NCI-H2107 treated with DMSO at 0.1 percent for 48 hours (cell line): ENCODE measurements around the gene TSKS.

ENCODE experiments used
- DNase-seq: peaks from one replicate; lab custom pipeline; 2025; ENCODE audit not compliant: unreplicated experiment; lab: John Stamatoyannopoulos, UW

TSKS gene

GRCh38 chr19:49763230-49763629, at the start of gene TSKS:
Gene TSKS (minus strand): TSS chr19:49763306. CDS start chr19:49763247, 59 bp downstream.
- DNase-seq, result no peak

DNA sequence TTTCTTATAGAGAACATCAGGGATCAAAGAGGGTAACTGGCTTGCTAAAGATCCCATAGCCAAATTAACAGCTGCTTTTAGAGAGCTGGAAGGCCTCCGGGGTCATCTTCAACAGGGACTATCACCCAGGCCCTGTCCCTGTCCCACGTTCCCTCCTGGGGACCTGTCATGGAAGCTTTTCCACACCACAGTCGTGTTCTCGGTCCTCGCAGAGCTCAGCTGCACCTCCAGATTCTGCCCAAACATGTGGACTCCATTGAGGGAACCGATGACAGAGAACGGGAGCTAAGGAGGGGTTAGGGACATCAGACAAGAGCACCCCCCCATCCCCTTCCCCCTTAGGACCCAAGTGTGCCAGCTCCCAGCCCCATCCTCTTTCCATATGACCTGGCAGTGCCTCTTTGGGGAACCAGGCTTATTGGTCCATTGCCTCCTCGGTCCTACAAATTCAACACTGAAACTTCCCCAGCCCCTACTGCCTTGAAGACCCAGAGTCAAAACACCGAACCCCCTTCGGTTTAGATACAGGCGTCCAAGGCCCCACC, 49.4 kb upstream of the TSKS start:
- no peak for DNase-seq

DNA sequence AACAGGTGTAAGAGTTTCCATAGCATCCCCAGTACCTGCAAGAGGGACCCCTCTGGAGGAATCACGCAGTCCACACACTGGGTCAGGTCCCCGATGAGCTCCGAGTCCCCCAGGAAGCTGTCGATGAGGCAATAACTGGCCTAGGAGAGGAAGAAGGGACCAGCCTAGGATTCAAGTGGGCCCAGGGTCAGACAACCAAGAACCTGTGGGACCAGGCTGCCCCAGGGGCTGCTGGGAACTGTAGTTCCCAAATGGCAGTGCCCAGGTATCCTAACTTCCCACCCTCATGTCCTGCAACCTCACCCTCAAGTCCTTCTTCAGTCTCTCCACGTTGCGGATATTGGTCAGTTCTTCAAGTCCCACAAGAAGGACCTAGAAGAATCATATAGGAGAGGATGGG, 48.2 kb upstream of the TSKS start:
- no peak for DNase-seq

GRCh38 chr19:49809941-49810389, 46.9 kb upstream of the TSKS start:
- DNase-seq, result no peak

- peak; percentile 85 for DNase-seq
Measured at GRCh38 chr19:49809160-49809940, 46.2 kb upstream of the TSKS start.

- peak; percentile 58 for DNase-seq
Measured at GRCh38 chr19:49808711-49809159, 45.6 kb upstream of the TSKS start.

- no peak for DNase-seq
Measured at GRCh38 chr19:49807904-49808675, 45.0 kb upstream of the TSKS start.

- DNase-seq, result no peak
Measured at GRCh38 chr19:49807058-49807903, 44.2 kb upstream of the TSKS start.

DNA sequence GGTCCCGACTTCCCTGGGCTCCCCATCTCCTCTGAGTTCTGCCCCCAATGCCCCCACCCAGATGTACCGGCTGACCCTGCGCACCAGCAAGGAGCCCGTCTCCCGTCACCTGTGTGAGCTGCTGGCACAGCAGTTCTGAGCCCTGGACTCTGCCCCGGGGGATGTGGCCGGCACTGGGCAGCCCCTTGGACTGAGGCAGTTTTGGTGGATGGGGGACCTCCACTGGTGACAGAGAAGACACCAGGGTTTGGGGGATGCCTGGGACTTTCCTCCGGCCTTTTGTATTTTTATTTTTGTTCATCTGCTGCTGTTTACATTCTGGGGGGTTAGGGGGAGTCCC, 43.5 kb upstream of the TSKS start:
- no peak for DNase-seq

- no peak for DNase-seq
Measured at GRCh38 chr19:49805822-49806619, 42.9 kb upstream of the TSKS start.

GRCh38 chr19:49803529-49803856, 40.4 kb upstream of the TSKS start:
- no peak for DNase-seq

DNA sequence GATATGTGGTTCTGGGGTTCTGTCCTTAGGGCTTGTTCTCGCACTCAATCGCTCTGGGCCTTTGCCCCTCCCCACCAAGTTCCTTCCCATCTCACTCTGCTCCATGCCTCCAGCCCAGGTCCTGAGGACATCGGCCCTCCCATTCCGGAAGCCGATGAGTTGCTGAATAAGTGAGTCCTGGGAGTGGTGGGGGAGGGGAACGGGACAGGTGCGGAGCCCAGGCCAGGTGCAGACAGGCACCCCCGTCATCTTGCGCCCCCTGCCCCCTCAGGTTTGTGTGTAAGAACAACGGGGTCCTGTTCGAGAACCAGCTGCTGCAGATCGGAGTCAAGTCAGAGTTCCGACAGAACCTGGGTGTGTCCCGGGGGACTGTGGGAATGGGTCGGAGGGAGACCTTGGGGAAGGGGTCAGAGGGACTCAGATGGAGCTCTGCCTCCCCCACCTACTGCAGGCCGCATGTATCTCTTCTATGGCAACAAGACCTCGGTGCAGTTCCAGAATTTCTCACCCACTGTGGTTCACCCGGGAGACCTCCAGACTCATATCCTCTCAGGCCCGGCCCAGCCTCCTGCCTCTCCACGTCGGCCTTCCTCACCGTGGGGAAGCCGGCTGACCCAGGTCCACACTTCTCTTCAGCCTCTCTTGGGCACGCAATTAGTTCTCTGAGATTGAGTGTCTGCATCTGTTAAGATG, 39.9 kb upstream of the TSKS start:
- no peak for DNase-seq

- peak; percentile 69 for DNase-seq
Measured at GRCh38 chr19:49801966-49802661, 39.0 kb upstream of the TSKS start.

GRCh38 chr19:49801401-49801888, 38.3 kb upstream of the TSKS start:
- DNase-seq, result no peak

DNA sequence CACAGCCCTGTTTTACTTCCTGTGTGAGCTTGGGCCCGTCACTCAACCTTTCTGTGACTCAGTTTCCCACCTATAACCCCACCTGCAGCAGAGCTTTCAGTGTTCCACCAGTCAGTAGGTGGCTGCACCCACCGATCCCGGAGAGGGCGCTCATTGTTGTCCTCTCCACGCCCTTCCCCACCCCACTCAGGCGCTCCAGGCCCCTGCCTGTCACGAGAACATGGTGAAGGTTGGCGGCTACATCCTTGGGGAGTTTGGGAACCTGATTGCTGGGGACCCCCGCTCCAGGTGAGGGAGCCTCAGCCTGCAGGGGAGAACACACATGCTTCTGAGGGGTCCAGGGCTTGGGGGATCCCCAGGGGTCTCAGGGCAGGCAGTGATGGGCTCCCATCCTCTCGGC, 37.7 kb upstream of the TSKS start:
- DNase-seq, result no peak

- DNase-seq, result no peak
Measured at GRCh38 chr19:49799798-49800376, 36.8 kb upstream of the TSKS start.

DNA sequence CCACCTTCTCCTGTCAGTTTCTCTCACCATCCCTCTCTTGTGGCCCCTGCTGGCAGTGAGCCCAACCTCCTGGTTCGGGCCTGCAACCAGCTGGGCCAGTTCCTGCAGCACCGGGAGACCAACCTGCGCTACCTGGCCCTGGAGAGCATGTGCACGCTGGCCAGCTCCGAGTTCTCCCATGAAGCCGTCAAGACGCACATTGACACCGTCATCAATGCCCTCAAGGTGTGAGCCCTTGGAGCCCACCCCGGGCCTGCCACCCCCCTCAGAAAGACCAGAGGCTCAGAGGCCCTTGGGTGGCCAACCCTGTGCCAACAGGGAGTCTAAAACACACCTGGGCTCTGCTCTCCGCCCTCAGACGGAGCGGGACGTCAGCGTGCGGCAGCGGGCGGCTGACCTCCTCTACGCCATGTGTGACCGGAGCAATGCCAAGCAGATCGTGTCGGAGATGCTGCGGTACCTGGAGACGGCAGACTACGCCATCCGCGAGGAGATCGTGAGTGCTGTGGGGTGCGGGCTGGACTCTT, 36.2 kb upstream of the TSKS start:
- DNase-seq, result no peak

- DNase-seq, result no peak
Measured at GRCh38 chr19:49798574-49798973, 35.5 kb upstream of the TSKS start.
